DOHH2 (cell line): ENCODE results near the gene FMOD.

Source experiments
- EZH2phosphoT487 ChIP-seq: fragments of 200-600 bp; sonication (generic); IDR thresholded peaks from 2 replicates; pipeline ENCODE4 v1.6.1; 2017; ENCODE audit warnings: borderline replicate concordance, mild to moderate bottlenecking, antibody characterized with exemption, low read length, moderate library complexity, mixed read lengths
- TF ChIP-seq, protein P1 (sequence below): fragments of 200-600 bp; sonication (generic); IDR thresholded peaks from one replicate; pipeline ENCODE4 v1.5.1; 2014; ENCODE audit warnings: antibody characterized with exemption, mild to moderate bottlenecking, low read depth, low read length; ENCODE audit not compliant: poor library complexity, severe bottlenecking

DNA sequence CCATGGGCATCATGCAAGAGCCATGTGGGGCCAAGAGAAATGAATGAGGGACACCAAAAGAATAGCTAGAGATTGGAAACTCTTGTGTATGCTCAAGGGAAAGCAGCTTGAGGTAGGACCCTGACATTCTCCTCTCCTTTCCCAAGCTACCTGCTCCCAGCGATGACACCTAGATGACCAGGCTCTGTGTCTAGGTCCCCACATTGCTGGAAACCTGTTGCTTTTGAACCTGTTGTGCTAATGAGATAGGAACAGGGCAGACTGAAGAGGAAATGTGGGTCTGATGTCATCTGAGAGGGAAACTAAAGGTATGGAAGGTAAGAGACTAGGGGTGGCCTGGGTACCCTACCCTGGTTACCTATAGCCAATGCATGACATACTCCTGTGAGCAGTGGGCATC is 1.8 kb downstream of the FMOD start:
- TF ChIP-seq, protein P1, sequence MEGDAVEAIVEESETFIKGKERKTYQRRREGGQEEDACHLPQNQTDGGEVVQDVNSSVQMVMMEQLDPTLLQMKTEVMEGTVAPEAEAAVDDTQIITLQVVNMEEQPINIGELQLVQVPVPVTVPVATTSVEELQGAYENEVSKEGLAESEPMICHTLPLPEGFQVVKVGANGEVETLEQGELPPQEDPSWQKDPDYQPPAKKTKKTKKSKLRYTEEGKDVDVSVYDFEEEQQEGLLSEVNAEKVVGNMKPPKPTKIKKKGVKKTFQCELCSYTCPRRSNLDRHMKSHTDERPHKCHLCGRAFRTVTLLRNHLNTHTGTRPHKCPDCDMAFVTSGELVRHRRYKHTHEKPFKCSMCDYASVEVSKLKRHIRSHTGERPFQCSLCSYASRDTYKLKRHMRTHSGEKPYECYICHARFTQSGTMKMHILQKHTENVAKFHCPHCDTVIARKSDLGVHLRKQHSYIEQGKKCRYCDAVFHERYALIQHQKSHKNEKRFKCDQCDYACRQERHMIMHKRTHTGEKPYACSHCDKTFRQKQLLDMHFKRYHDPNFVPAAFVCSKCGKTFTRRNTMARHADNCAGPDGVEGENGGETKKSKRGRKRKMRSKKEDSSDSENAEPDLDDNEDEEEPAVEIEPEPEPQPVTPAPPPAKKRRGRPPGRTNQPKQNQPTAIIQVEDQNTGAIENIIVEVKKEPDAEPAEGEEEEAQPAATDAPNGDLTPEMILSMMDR: no peak
- no peak for TF ChIP-seq EZH2phosphoT487
